Suprapubic skin (tissue), 4 donors: ENCODE measurements around the gene YBEY. TPM values are rescaled to one million over a fixed set of nuclear protein-coding genes. Genes with fewer than 3 reads are reported as not detected.

Experiments
- DNase-seq, 2 donors: peaks; one replicate each; pipeline ENCODE4 v3.0.0-alpha.2; 2019; ENCODE audit warnings: low spot score in 2 of 2
- H3K27ac ChIP-seq: fragments of 200-600 bp; sonication (generic); one replicate; pipeline ENCODE4 v1.5.1; 2019
- H3K27me3 ChIP-seq: fragments of 200-600 bp; sonication (generic); one replicate; pipeline ENCODE4 v1.5.1; 2019
- H3K36me3 ChIP-seq: fragments of 200-600 bp; sonication (generic); one replicate; pipeline ENCODE4 v1.5.1; 2019
- H3K4me1 ChIP-seq: fragments of 200-600 bp; sonication (generic); one replicate; pipeline ENCODE4 v1.5.1; 2019
- H3K4me3 ChIP-seq: fragments of 200-600 bp; sonication (generic); one replicate; pipeline ENCODE4 v1.5.1; 2019; ENCODE audit warnings: mild to moderate bottlenecking
- H3K9me3 ChIP-seq: fragments of 200-600 bp; sonication (generic); one replicate; pipeline ENCODE4 v1.5.1; 2019
- EP300 ChIP-seq: sonication (generic); formaldehyde crosslinking; IDR thresholded peaks from one replicate; pipeline ENCODE4 v1.6.1; 2017; ENCODE audit warnings: antibody characterized with exemption
- POLR2A ChIP-seq, 2 donors: fragments of 450-650 bp; IDR thresholded peaks; one replicate each; pipeline ENCODE4 v1.6.1; 2017; ENCODE audit warnings: antibody characterized with exemption in 2 of 2, mild to moderate bottlenecking in 2 of 2, moderate library complexity in 2 of 2
- POLR2AphosphoS5 ChIP-seq, 3 donors: sonication (generic); formaldehyde crosslinking; IDR thresholded peaks; one replicate each; pipeline ENCODE4 v1.6.1; 2017; ENCODE audit warnings: antibody characterized with exemption in 3 of 3
- WGBS: methylation state at CpG from one replicate; pipeline ENCODE4 v1.1.5; 2018; 5-methylcytosine and 5-hydroxymethylcytosine counted together
- total RNA-seq, 4 donors: library from RNA; depleted of rRNA; stranded (reverse); fragments of >200 nt; gene quantifications; one replicate each; pipeline ENCODE4 v1.1.0, GENCODE V29; 2016
- TF ChIP-seq, protein P1 (sequence below), 2 donors: fragments of 200-600 bp in 1 of 2; fragments of 450-650 bp in 1 of 2; sonication (generic) in 1 of 2; IDR thresholded peaks; one replicate each; pipeline ENCODE4 v1.5.1; 2016 to 2019; ENCODE audit warnings: antibody characterized with exemption in 2 of 2, mild to moderate bottlenecking in 1 of 2, moderate library complexity in 1 of 2

Gene YBEY
- total RNA-seq, 4 donors from 2014 or later = 13.3 to 23.8 (median 18.8) TPM

- Histone ChIP-seq H3K4me1 (no peaks in the 10 kb centered on the region), H3K4me3 (no peak overlapping the region), H3K9me3 (no peaks in the 10 kb centered on the region), H3K36me3 (peaks cover 78% of the 10 kb centered on the region), H3K27ac (no peak overlapping the region), H3K27me3 (no peaks in the 10 kb centered on the region)
- TF ChIP-seq EP300 (no peak), POLR2AphosphoS5 (IDR thresholded peaks at IDR 0.05) (no peak)
- TF ChIP-seq, protein P1, sequence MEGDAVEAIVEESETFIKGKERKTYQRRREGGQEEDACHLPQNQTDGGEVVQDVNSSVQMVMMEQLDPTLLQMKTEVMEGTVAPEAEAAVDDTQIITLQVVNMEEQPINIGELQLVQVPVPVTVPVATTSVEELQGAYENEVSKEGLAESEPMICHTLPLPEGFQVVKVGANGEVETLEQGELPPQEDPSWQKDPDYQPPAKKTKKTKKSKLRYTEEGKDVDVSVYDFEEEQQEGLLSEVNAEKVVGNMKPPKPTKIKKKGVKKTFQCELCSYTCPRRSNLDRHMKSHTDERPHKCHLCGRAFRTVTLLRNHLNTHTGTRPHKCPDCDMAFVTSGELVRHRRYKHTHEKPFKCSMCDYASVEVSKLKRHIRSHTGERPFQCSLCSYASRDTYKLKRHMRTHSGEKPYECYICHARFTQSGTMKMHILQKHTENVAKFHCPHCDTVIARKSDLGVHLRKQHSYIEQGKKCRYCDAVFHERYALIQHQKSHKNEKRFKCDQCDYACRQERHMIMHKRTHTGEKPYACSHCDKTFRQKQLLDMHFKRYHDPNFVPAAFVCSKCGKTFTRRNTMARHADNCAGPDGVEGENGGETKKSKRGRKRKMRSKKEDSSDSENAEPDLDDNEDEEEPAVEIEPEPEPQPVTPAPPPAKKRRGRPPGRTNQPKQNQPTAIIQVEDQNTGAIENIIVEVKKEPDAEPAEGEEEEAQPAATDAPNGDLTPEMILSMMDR (IDR thresholded peaks at IDR 0.05) = no peak
- 90% methylated on average over 34 of the region's 34 CpGs for WGBS
- no peak for DNase-seq
These were observed 60.4 kb downstream of the YBEY start for GRCh38 chr21:46346296-46347202.

DNA sequence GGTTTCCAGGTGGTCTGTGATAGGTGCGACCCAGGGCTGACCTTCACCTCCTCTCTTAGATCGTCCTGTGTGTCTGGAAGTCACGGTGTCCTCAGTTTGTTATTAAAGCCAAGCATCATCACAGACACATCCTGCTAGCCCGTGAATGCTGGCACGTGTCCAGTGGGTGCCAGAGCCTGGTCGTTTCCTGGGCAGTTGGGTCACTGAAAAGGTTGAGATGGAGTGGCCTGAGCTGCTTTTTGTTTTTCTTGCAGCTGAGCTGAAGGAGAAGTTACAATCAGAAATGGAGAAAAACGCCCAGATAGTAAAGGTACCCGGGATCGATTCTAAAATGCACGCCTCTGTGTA is 61.0 kb downstream of the YBEY start:
- 82% methylated on average over 10 of the region's 10 CpGs for WGBS
- H3K36me3 ChIP-seq = peaks cover 80% of the 10 kb centered on the region
- no peak for DNase-seq
- no peak for TF ChIP-seq POLR2A (IDR thresholded peaks at IDR 0.05)
- no peak for TF ChIP-seq EP300
- no peak for TF ChIP-seq POLR2AphosphoS5 (IDR thresholded peaks at IDR 0.05)
- TF ChIP-seq, protein P1 (IDR thresholded peaks at IDR 0.05) = no peak
- H3K27ac ChIP-seq = no peak overlapping the region
- no peak overlapping the region for H3K4me3 ChIP-seq
- no peaks in the 10 kb centered on the region for H3K27me3 ChIP-seq
- no peaks in the 10 kb centered on the region for H3K4me1 ChIP-seq
- H3K9me3 ChIP-seq = no peaks in the 10 kb centered on the region

Other genes with a start within 250 kb of the YBEY start
- 100 to 1,000 TPM in 3 of 4 donors, 10 to 100 TPM in 1; 88.9 to 150 (median 126) TPM for gene COL6A2, start 188.2 kb upstream of the YBEY start, total RNA-seq
- gene FTCD, start 130.8 kb upstream of the YBEY start, total RNA-seq = not detected
- gene SPATC1L, start 101.9 kb upstream of the YBEY start, total RNA-seq = 10 to 100 TPM in 2 of 4 donors, 1 to 10 TPM in 2; 2.5 to 15.0 (median 6.9) TPM
- gene LSS, start 57.6 kb upstream of the YBEY start, total RNA-seq = 100 to 1,000 TPM; 128 to 251 (median 164) TPM
- gene MCM3AP, start 731 bp upstream of the YBEY start, total RNA-seq = 100 to 1,000 TPM in 1 of 4 donors, 10 to 100 TPM in 3; 77.9 to 134 (median 79.8) TPM
- 1 to 10 TPM in 3 of 4 donors, under 1 TPM in 1; 0.73 to 9.7 (median 3.5) TPM for gene C21orf58, start 37.5 kb downstream of the YBEY start, total RNA-seq
- gene PCNT, start 37.8 kb downstream of the YBEY start, total RNA-seq = 10 to 100 TPM; 27.4 to 65.2 (median 47.0) TPM
- gene DIP2A, start 172.5 kb downstream of the YBEY start, total RNA-seq = 100 to 1,000 TPM in 1 of 4 donors, 10 to 100 TPM in 3; 42.3 to 141 (median 52.8) TPM